HepG2 (cell line): Measurements from ENCODE around the gene IL1RL2. TPM values are rescaled to one million over a fixed set of nuclear protein-coding genes. Genes with fewer than 3 reads are reported as not detected.

Experiments
- ARHGAP35 ChIP-seq: sonication (generic); formaldehyde crosslinking; IDR thresholded peaks from 2 replicates; pipeline ENCODE4 v1.9.0; 2022; ENCODE audit warnings: mild to moderate bottlenecking, inconsistent platforms, moderate library complexity, missing genetic modification reagents, borderline replicate concordance
- ARNTL ChIP-seq: sonication (generic); formaldehyde crosslinking; IDR thresholded peaks from 2 replicates; pipeline ENCODE4 v1.4.0; 2020; ENCODE audit warnings: mild to moderate bottlenecking, missing genetic modification reagents
- EHMT2 ChIP-seq: fragments of 200-600 bp; sonication (generic); IDR thresholded peaks from 2 replicates; pipeline ENCODE4 v1.7.0; 2017; ENCODE audit warnings: antibody characterized with exemption, low read depth, low read length, borderline replicate concordance
- FLYWCH1 ChIP-seq: sonication (generic); formaldehyde crosslinking; IDR thresholded peaks from 2 replicates; pipeline ENCODE4 v1.8.1; 2023; ENCODE audit warnings: mild to moderate bottlenecking, missing genetic modification reagents
- FOXC1 ChIP-seq: sonication (generic); formaldehyde crosslinking; IDR thresholded peaks from 2 replicates; pipeline ENCODE4 v1.8.0; 2022; ENCODE audit warnings: mild to moderate bottlenecking, missing genetic modification reagents, borderline replicate concordance
- JUN ChIP-seq: sonication (generic); formaldehyde crosslinking; IDR thresholded peaks from 2 replicates; pipeline ENCODE4 v1.4.0; 2020; ENCODE audit warnings: mild to moderate bottlenecking, missing genetic modification reagents
- KDM2A ChIP-seq: sonication (generic); formaldehyde crosslinking; IDR thresholded peaks from 2 replicates; pipeline ENCODE4 v1.4.0; 2020; ENCODE audit warnings: low read depth, missing genetic modification reagents, borderline replicate concordance
- MAF1 ChIP-seq: sonication (generic); formaldehyde crosslinking; IDR thresholded peaks from 2 replicates; pipeline ENCODE4 v1.5.0; 2020; ENCODE audit warnings: missing genetic modification reagents, borderline replicate concordance
- NBN ChIP-seq: fragments of 450-650 bp; conservative IDR thresholded peaks from 2 replicates; pipeline ENCODE4 v1.6.1; 2017
- NFYB ChIP-seq: sonication (generic); formaldehyde crosslinking; IDR thresholded peaks from 2 replicates; pipeline ENCODE4 v1.4.0; 2020; ENCODE audit warnings: missing genetic modification reagents
- PHB2 ChIP-seq: fragments of 450-650 bp; IDR thresholded peaks from 2 replicates; pipeline ENCODE4 v1.6.1; 2018; ENCODE audit not compliant: partially characterized antibody
- POLR2AphosphoS5 ChIP-seq: IDR thresholded peaks from 2 replicates; pipeline ENCODE4 v1.6.1; 2012; ENCODE audit warnings: low read depth, low read length
- SMAD3 ChIP-seq: sonication (generic); formaldehyde crosslinking; IDR thresholded peaks from 2 replicates; pipeline ENCODE4 v1.4.0; 2020; ENCODE audit warnings: missing genetic modification reagents
- U2AF2 ChIP-seq: fragments of 200-400 bp; formaldehyde crosslinking; IDR thresholded peaks from 2 replicates; pipeline ENCODE4 v1.6.1; 2017; ENCODE audit warnings: low read depth, mild to moderate bottlenecking, low read length
- ZBTB3 ChIP-seq: sonication (generic); formaldehyde crosslinking; IDR thresholded peaks from 2 replicates; pipeline ENCODE4 v1.4.0; 2020; ENCODE audit warnings: low read depth, mild to moderate bottlenecking, moderate library complexity, missing genetic modification reagents, borderline replicate concordance
- ZBTB7B ChIP-seq: sonication (generic); formaldehyde crosslinking; IDR thresholded peaks from 2 replicates; pipeline ENCODE4 v1.4.0; 2020; ENCODE audit warnings: missing genetic modification reagents
- ZFP62 ChIP-seq: sonication (generic); formaldehyde crosslinking; IDR thresholded peaks from 2 replicates; pipeline ENCODE4 v1.4.0; 2020; ENCODE audit warnings: missing genetic modification reagents
- ZKSCAN8 ChIP-seq: IDR thresholded peaks from 2 replicates; pipeline ENCODE4 v1.6.1; 2016; ENCODE audit warnings: borderline replicate concordance, missing genetic modification reagents, missing compliant biosample characterization
- ZNF136 ChIP-seq: sonication (generic); formaldehyde crosslinking; IDR thresholded peaks from 2 replicates; pipeline ENCODE4 v1.8.1; 2022; ENCODE audit warnings: low read depth, mild to moderate bottlenecking, moderate library complexity, missing genetic modification reagents
- ZNF264 ChIP-seq: sonication (generic); formaldehyde crosslinking; IDR thresholded peaks from 2 replicates; pipeline ENCODE4 v1.4.0; 2020; ENCODE audit warnings: missing genetic modification reagents
- ZNF546 ChIP-seq: sonication (generic); formaldehyde crosslinking; conservative IDR thresholded peaks from 2 replicates; pipeline ENCODE4 v1.8.1; 2023; ENCODE audit warnings: mild to moderate bottlenecking, missing genetic modification reagents
- ZNF564 ChIP-seq: sonication (generic); formaldehyde crosslinking; IDR thresholded peaks from 2 replicates; pipeline ENCODE4 v1.8.1; 2023; ENCODE audit warnings: mild to moderate bottlenecking, missing genetic modification reagents
- ZNF619 ChIP-seq: sonication (generic); formaldehyde crosslinking; IDR thresholded peaks from 2 replicates; pipeline ENCODE4 v1.4.0; 2020; ENCODE audit warnings: mild to moderate bottlenecking, missing genetic modification reagents
- ZNF652 ChIP-seq: IDR thresholded peaks from 2 replicates; pipeline ENCODE4 v1.6.1; 2016; ENCODE audit warnings: low read depth, borderline replicate concordance
- ZNF660 ChIP-seq: sonication (generic); formaldehyde crosslinking; IDR thresholded peaks from 2 replicates; pipeline ENCODE4 v1.5.1; 2020; ENCODE audit warnings: mild to moderate bottlenecking, low read depth, missing genetic modification reagents, borderline replicate concordance
- ZNF749 ChIP-seq: sonication (generic); formaldehyde crosslinking; IDR thresholded peaks from 2 replicates; pipeline ENCODE4 v1.8.0; 2022; ENCODE audit warnings: mild to moderate bottlenecking, missing genetic modification reagents, moderate library complexity, borderline replicate concordance
- ZSCAN29 ChIP-seq: sonication (generic); formaldehyde crosslinking; conservative IDR thresholded peaks from 2 replicates; pipeline ENCODE4 v1.4.0; 2020; ENCODE audit warnings: mild to moderate bottlenecking, missing genetic modification reagents
- polyA plus RNA-seq, 8 experiments: library from polyadenylated mRNA; depleted of rRNA in 3 of 8; stranded (reverse) in 7 of 8; unstranded in 1 of 8; fragments of >200 nt; fragmentation: Illumina TruSeq in 4 of 8; extraction: Trizol in 4 of 8; gene quantifications; 2 replicates each; pipeline versions ENCODE4 v1.2.1 to v1.2.3, GENCODE V29; 2011 to 2016; ENCODE audit warnings: low read depth in 4 of 8, missing spikeins in 1 of 8, mixed read lengths in 1 of 8; ENCODE audit not compliant: insufficient read depth in 1 of 8
- total RNA-seq, 5 experiments: library from RNA; depleted of rRNA; stranded (reverse); fragments of >200 nt; fragmentation: Illumina TruSeq; extraction: Trizol; gene quantifications; 2 replicates each; pipeline ENCODE4 v1.2.3, GENCODE V29; 2016; ENCODE audit warnings: low read depth in 1 of 5
- TF ChIP-seq, protein P1 (sequence below): sonication (generic); formaldehyde crosslinking; IDR thresholded peaks from 2 replicates; pipeline ENCODE4 v1.4.0; 2020; ENCODE audit warnings: missing genetic modification reagents
- TF ChIP-seq, protein P2 (sequence below): IDR thresholded peaks from 2 replicates; pipeline ENCODE4 v1.6.1; 2018; ENCODE audit warnings: missing genetic modification reagents, mild to moderate bottlenecking, missing compliant biosample characterization
- TF ChIP-seq, protein P3 (sequence below): sonication (generic); formaldehyde crosslinking; IDR thresholded peaks from 2 replicates; pipeline ENCODE4 v1.8.1; 2023; ENCODE audit warnings: missing genetic modification reagents, mild to moderate bottlenecking, borderline replicate concordance

The IL1RL2 gene
- total and polyA plus RNA-seq, 2 of the 13 experiments (the other 11 are each of a cell fraction or from before 2014, with no cell fraction given), result 0.03 TPM; not detected in 1

DNA sequence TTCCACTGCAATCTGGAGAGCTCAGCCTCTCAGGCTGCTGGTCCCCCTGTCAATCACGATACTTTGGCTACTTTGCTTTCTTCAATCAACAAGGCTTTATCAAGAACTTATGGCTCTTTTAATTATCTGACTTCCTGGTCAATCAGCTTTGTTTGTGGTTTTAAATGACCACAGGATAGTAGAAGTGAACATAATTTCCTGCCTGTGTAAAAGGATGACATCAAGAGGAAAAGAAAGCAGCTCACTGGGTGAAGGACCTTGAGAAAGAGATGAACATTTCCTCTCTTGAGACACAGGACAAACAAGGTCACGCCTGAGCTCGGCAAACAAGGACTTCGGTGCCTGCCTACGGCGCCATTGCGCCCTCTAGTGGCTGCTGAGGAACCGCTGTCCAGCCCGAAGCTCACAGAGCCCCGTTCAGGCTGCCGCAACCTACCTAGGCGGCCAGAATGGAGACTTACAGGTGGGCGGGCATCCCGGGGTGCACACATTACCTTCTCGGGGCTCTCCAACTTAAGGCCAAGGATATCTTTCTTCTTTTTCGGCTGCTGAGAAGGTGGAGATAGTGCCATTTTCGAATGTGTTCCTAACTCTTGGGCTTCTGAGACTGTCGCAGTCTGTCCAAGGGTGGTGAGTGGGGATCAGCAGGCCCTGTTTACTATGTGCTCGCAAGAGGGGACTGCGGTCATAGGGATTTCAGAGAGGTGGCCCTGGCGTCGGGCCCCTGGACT is 54.0 kb downstream of the IL1RL2 start (continued):
- TF ChIP-seq ZNF619 (CRISPR knock-in tag), result peak; percentile 30; the same call in 1 of the 2 replicates
- TF ChIP-seq ZFP62 (CRISPR knock-in tag), result no peak
- TF ChIP-seq FOXC1 (CRISPR knock-in tag), result peak; percentile 71; the same call in 1 of the 2 replicates
- TF ChIP-seq ARNTL (CRISPR knock-in tag), result no peak
- no peak for TF ChIP-seq JUN (CRISPR knock-in tag)
- no peak for TF ChIP-seq NBN
- TF ChIP-seq ZBTB3 (CRISPR knock-in tag), result no peak
- no peak for TF ChIP-seq EHMT2
- no peak for TF ChIP-seq ZNF564 (CRISPR knock-in tag)
- TF ChIP-seq FLYWCH1 (CRISPR knock-in tag), result no peak
- TF ChIP-seq SMAD3 (CRISPR knock-in tag), result peak; percentile 98
- no peak for TF ChIP-seq POLR2AphosphoS5
- TF ChIP-seq ZNF749 (CRISPR knock-in tag), result peak; percentile 55; the same call in 1 of the 2 replicates
- peak; percentile 81; the same call in 1 of the 2 replicates for TF ChIP-seq ARHGAP35 (CRISPR knock-in tag)
- TF ChIP-seq, protein P1, sequence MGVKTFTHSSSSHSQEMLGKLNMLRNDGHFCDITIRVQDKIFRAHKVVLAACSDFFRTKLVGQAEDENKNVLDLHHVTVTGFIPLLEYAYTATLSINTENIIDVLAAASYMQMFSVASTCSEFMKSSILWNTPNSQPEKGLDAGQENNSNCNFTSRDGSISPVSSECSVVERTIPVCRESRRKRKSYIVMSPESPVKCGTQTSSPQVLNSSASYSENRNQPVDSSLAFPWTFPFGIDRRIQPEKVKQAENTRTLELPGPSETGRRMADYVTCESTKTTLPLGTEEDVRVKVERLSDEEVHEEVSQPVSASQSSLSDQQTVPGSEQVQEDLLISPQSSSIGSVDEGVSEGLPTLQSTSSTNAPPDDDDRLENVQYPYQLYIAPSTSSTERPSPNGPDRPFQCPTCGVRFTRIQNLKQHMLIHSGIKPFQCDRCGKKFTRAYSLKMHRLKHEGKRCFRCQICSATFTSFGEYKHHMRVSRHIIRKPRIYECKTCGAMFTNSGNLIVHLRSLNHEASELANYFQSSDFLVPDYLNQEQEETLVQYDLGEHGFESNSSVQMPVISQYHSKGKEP (CRISPR knock-in tag), result peak; percentile 85; the same call in 1 of the 2 replicates
- TF ChIP-seq KDM2A (CRISPR knock-in tag), result peak; percentile 96
- TF ChIP-seq ZSCAN29 (CRISPR knock-in tag), result 0 out of 2 replicates have a peak, but pooled peaks have one; percentile 53
- TF ChIP-seq ZNF652 (CRISPR knock-in tag), result peak; percentile 77; the same call in 1 of the 2 replicates
- no peak for TF ChIP-seq PHB2
- TF ChIP-seq MAF1 (CRISPR knock-in tag), result no peak
- no peak; the same call in 1 of the 2 replicates for TF ChIP-seq ZNF136 (CRISPR knock-in tag)
- no peak for TF ChIP-seq NFYB
- peak; percentile 65; the same call in 1 of the 2 replicates for TF ChIP-seq ZBTB7B
- TF ChIP-seq ZKSCAN8 (CRISPR knock-in tag), result peak; percentile 72; the same call in 1 of the 2 replicates
- no peak for TF ChIP-seq U2AF2
- TF ChIP-seq, protein P2, sequence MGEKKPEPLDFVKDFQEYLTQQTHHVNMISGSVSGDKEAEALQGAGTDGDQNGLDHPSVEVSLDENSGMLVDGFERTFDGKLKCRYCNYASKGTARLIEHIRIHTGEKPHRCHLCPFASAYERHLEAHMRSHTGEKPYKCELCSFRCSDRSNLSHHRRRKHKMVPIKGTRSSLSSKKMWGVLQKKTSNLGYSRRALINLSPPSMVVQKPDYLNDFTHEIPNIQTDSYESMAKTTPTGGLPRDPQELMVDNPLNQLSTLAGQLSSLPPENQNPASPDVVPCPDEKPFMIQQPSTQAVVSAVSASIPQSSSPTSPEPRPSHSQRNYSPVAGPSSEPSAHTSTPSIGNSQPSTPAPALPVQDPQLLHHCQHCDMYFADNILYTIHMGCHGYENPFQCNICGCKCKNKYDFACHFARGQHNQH (CRISPR knock-in tag), result peak; percentile 94
- no peak for TF ChIP-seq ZNF660
- peak; percentile 67; the same call in 1 of the 2 replicates for TF ChIP-seq ZNF264
- 0 out of 2 replicates have a peak, but pooled peaks have one; percentile 53 for TF ChIP-seq ZNF546
- TF ChIP-seq, protein P3, sequence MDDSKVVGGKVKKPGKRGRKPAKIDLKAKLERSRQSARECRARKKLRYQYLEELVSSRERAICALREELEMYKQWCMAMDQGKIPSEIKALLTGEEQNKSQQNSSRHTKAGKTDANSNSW (CRISPR knock-in tag), result no peak
